C4-2B (cell line): ENCODE measurements around the gene ATG7.

Experiments used
- ZFX ChIP-seq: fragments of 450-650 bp; IDR thresholded peaks from 2 replicates; pipeline ENCODE4 v1.6.1; 2017
- TF ChIP-seq, protein P1 (sequence below): fragments of 450-650 bp; conservative IDR thresholded peaks from 2 replicates; pipeline ENCODE4 v1.5.1; 2017; ENCODE audit warnings: mild to moderate bottlenecking

DNA sequence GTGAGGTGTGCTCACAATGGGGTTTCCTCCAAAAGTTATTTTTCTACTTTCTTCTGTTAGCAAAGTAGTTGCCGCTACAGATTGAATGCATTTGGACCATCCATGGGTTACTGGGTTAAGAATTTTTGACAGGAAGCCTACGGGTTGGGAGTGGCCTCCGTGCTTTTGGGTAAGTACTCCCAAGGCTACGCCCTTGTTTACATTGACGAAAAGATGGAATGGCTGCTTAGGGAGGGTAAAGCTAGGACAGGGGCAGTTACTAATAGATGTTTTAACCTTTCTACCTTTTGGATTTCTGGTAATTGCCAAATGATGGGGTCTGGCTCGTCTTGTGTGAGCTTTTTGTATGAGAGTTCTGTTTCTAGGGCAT, 20.4 kb upstream of the ATG7 start:
- TF ChIP-seq, protein P1, sequence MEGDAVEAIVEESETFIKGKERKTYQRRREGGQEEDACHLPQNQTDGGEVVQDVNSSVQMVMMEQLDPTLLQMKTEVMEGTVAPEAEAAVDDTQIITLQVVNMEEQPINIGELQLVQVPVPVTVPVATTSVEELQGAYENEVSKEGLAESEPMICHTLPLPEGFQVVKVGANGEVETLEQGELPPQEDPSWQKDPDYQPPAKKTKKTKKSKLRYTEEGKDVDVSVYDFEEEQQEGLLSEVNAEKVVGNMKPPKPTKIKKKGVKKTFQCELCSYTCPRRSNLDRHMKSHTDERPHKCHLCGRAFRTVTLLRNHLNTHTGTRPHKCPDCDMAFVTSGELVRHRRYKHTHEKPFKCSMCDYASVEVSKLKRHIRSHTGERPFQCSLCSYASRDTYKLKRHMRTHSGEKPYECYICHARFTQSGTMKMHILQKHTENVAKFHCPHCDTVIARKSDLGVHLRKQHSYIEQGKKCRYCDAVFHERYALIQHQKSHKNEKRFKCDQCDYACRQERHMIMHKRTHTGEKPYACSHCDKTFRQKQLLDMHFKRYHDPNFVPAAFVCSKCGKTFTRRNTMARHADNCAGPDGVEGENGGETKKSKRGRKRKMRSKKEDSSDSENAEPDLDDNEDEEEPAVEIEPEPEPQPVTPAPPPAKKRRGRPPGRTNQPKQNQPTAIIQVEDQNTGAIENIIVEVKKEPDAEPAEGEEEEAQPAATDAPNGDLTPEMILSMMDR = no peak
- TF ChIP-seq ZFX = no peak
